ENCODE data around the gene KIF3C. TPM values are rescaled to one million over a fixed set of nuclear protein-coding genes. Genes with fewer than 3 reads are reported as not detected.

Gene KIF3C
- total and polyA plus RNA-seq, 10 of the 15 experiments (the other 5 are each of a cell fraction or from before 2014, with no cell fraction given): 0.10 to 0.63 (median 0.46) TPM

- TF ChIP-seq PRDM15 (CRISPR knock-in tag; IDR thresholded peaks at IDR 0.05) (no peak), CBX5 (IDR thresholded peaks at IDR 0.05; ENCODE audit: low read depth) (no peak), ELK1 (IDR thresholded peaks at IDR 0.05; ENCODE audit: low read depth, low read length) (peak; percentile 86), CREM (IDR thresholded peaks at IDR 0.05; ENCODE audit: low read depth) (no peak; the same call in 1 of the 2 replicates), JUND (IDR thresholded peaks at IDR 0.05; ENCODE audit: low read depth, low read length) (0 out of 2 replicates have a peak, but pooled peaks have one; percentile 9), BHLHE40 (IDR thresholded peaks at IDR 0.05; ENCODE audit: borderline replicate concordance in 1 of 2, low read depth in 2 of 2, low read length in 1 of 2) (peak; percentile 75 to 91), STAT3 (IDR thresholded peaks at IDR 0.05; ENCODE audit: low read depth, low read length) (no peak), POU2F2 (IDR thresholded peaks at IDR 0.05; ENCODE audit: borderline replicate concordance, low read depth, low read length) (peak; percentile 61; the same call in 1 of the 3 replicates), TAF1 (IDR thresholded peaks at IDR 0.05; ENCODE audit: borderline replicate concordance, low read depth, low read length) (peak; percentile 77; the same call in 1 of the 2 replicates), PBX3 (IDR thresholded peaks at IDR 0.05; ENCODE audit: insufficient replicate concordance, low read depth, low read length) (no peak), KLF5 (IDR thresholded peaks at IDR 0.05; ENCODE audit: partially characterized antibody) (peak; percentile 61), SREBF2 (IDR thresholded peaks at IDR 0.05; ENCODE audit: low read length) (no peak), MYC (IDR thresholded peaks at IDR 0.05; ENCODE audit: insufficient read depth, insufficient read length, insufficient replicate concordance, low read length, severe bottlenecking) (no peak), HSF1 (IDR thresholded peaks at IDR 0.05; ENCODE audit: low read depth, low read length) (0 out of 2 replicates have a peak, but pooled peaks have one; percentile 31), MEF2A (IDR thresholded peaks at IDR 0.05; ENCODE audit: insufficient read depth, low read depth, low read length) (0 out of 2 replicates have a peak, but pooled peaks have one; percentile 30), ZZZ3 (IDR thresholded peaks at IDR 0.05; ENCODE audit: control insufficient read depth, insufficient read length, low read depth) (no peak), MTA2 (IDR thresholded peaks at IDR 0.05; ENCODE audit: low read depth) (no peak), ZNF24 (IDR thresholded peaks at IDR 0.05) (no peak), NFIC (IDR thresholded peaks at IDR 0.05; ENCODE audit: low read depth, low read length) (no peak)
These were observed 103.8 kb downstream of the KIF3C start, which contains the start of gene ASXL2 (continued) for GRCh38 chr2:25878361-25879132.

Measured in GM12878 (cell line).